ENCODE results near the gene RNF113A. TPM values are rescaled to one million over a fixed set of nuclear protein-coding genes. Genes with fewer than 3 reads are reported as not detected.
"Not testable (repeated sequence)": the region's sequence is repeated elsewhere in the genome, so short reads cannot be mapped to it uniquely, and the experiment has no call there.

The RNF113A gene
- total RNA-seq, 2 donors from 2014 or later: 9.1 to 10.5 TPM

DNA sequence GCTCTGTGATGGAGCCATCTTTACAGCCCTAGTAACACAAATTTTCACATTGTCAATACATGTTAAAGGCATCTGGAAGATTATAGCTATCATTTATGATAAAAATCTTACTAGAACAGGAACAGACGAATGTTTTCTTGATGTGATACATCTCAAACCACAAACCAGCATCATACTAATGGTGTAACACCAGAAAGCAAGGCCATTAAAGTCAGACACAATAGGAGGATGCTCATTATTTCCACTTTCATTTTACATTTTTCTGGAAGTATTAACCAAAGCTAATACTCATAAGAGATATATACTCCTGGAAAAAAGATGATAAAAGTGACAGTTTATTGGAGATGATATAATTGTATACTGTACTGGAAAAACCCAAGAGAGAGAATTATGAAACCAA is 29.4 kb upstream of the RNF113A start:
- DNase-seq: no peak
- Histone ChIP-seq H3K9me3 (no peaks in the 10 kb centered on the region), H3K27ac (no peak overlapping the region), H3K4me3 (no peak overlapping the region), H3K4me1 (no peaks in the 10 kb centered on the region), H3K36me3 (replicated peaks in 1 of 2; ENCODE audit: insufficient read depth in 1 of 2, low read depth in 2 of 2) (no peaks in the 10 kb centered on the region), H3K27me3 (no peaks in the 10 kb centered on the region)
- no peak for ATAC-seq
- intact Hi-C loops (cut with DNase I): no loop called here
- 45 to 73% methylated on average over 1 of the region's 1 CpG for WGBS, 2 donors
- TF ChIP-seq, protein P1, sequence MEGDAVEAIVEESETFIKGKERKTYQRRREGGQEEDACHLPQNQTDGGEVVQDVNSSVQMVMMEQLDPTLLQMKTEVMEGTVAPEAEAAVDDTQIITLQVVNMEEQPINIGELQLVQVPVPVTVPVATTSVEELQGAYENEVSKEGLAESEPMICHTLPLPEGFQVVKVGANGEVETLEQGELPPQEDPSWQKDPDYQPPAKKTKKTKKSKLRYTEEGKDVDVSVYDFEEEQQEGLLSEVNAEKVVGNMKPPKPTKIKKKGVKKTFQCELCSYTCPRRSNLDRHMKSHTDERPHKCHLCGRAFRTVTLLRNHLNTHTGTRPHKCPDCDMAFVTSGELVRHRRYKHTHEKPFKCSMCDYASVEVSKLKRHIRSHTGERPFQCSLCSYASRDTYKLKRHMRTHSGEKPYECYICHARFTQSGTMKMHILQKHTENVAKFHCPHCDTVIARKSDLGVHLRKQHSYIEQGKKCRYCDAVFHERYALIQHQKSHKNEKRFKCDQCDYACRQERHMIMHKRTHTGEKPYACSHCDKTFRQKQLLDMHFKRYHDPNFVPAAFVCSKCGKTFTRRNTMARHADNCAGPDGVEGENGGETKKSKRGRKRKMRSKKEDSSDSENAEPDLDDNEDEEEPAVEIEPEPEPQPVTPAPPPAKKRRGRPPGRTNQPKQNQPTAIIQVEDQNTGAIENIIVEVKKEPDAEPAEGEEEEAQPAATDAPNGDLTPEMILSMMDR (IDR thresholded peaks at IDR 0.05): no peak

DNA sequence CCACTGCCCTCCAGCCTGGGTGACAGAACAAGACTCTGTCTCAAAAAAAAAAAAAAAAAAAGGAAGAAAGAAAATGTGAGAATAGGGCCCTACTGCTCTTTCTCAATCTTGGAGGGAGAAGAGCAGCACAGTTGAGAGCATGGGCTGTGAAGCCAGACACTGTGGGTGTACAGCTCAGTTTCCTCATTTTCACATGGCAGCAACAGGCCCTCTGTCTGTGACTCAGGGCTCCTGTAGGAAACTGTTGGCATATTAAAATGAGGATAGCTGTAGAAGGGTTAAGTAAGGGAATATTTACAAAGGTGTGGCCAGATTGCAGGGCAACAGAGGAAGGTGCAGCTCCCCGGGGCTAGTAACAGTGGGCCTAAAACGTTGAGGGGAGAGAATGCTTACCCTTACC is 27.6 kb upstream of the RNF113A start:
- H3K36me3 ChIP-seq (replicated peaks in 1 of 2; ENCODE audit: insufficient read depth in 1 of 2, low read depth in 2 of 2): no peaks in the 10 kb centered on the region
- 29% methylated on average over 2 of the region's 2 CpGs; no CpG with 5 or more reads in 1 of the 2 donors for WGBS, 2 donors
- ATAC-seq: no peak
- H3K4me3 ChIP-seq: no peak overlapping the region
- no peaks in the 10 kb centered on the region for H3K4me1 ChIP-seq
- no peak overlapping the region for H3K27ac ChIP-seq
- DNase-seq: peak in 1 of 4 donors; percentile 3
- H3K9me3 ChIP-seq: no peaks in the 10 kb centered on the region
- H3K27me3 ChIP-seq: no peaks in the 10 kb centered on the region
- TF ChIP-seq POLR2A (IDR thresholded peaks at IDR 0.05): no peak
- TF ChIP-seq, protein P1 (IDR thresholded peaks at IDR 0.05): no peak
- intact Hi-C loops (cut with DNase I): no loop called here

DNA sequence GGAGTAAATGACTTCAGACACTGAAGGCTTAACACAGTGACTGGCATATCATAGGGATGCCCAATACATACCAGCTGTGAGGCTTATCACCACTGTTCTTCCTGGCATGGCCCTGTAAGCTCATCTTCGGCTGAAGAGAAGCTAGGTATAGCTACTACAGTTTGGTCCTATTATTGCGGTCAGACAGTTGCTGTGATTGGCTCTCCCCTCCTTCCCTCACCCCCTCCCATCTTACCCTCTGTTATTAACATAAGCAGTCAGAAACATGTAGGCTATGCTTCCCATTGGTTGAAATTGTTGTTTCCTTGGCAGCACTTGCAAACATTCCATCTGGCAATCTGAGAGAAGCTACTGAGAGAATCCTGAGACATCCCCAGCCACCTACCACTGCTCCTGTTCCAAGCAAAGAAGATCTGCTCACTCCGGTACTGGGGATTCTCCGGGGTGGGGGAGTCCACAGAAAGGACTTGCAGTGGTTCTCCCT is 24.4 kb upstream of the RNF113A start, which contains the start of gene AKAP14:
Gene AKAP14 (plus strand): TSS at position 51 of the 484 bp plus-strand sequence. CDS start 7,331 bp downstream, outside the sequence.
- TF ChIP-seq, protein P1 (IDR thresholded peaks at IDR 0.05): no peak
- no peak for TF ChIP-seq POLR2A (IDR thresholded peaks at IDR 0.05)
- DNase-seq: no peak
- Histone ChIP-seq H3K9me3 (no peaks in the 10 kb centered on the region), H3K36me3 (replicated peaks in 1 of 2; ENCODE audit: insufficient read depth in 1 of 2, low read depth in 2 of 2) (no peaks in the 10 kb centered on the region), H3K27ac (no peak within 1 kb of the TSS), H3K4me1 (no peaks in the 10 kb centered on the region), H3K27me3 (no peaks in the 10 kb centered on the region), H3K4me3 (no peak within 1 kb of the TSS)
- intact Hi-C loops (cut with DNase I): no loop called here
- no peak for ATAC-seq
- 50 to 62% methylated on average over 1 to 4 of the region's 4 CpGs for WGBS, 2 donors

DNA sequence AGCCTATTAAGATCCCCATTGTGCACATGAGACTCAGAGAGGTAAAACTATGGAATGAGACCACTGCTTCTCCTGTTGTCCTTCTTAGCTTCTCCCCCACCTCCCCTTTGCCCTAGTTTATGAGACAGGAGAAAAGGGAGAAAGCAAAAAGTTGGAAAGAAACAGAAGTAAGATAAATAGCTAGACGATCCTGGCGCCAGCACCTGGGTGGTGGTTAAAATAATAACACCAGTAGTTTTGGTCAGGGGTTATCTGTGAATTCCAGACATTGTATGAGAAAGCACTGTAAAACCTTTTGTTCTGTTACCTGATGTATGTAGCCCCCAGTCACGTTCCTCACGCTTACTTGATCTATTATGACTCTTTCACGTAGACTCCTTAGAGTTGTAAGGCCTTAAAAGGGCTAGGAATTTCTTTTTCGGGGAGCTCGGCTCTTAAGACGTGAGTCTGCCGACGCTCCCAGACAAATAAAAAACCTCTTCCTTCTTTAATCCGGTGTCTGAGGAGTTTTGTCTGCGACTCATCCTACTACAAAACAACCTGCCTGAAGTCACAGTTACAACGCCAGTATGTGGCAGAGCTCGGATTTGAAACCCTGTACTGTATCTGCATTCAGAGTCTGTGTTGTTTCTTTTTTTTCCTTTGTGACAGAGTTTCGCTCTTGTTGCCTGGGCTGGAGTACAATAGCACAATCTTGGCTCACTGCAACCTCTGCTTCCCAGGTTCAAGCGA is 20.6 kb upstream of the RNF113A start:
- H3K4me3 ChIP-seq; H3K27me3 ChIP-seq; H3K4me1 ChIP-seq; H3K27ac ChIP-seq; H3K36me3 ChIP-seq (replicated peaks in 1 of 2; ENCODE audit: insufficient read depth in 1 of 2, low read depth in 2 of 2); intact Hi-C loops (cut with DNase I); DNase-seq; H3K9me3 ChIP-seq; ATAC-seq: not testable (repeated sequence)
- 64 to 75% methylated on average over 15 to 16 of the region's 16 CpGs for WGBS, 2 donors

DNA sequence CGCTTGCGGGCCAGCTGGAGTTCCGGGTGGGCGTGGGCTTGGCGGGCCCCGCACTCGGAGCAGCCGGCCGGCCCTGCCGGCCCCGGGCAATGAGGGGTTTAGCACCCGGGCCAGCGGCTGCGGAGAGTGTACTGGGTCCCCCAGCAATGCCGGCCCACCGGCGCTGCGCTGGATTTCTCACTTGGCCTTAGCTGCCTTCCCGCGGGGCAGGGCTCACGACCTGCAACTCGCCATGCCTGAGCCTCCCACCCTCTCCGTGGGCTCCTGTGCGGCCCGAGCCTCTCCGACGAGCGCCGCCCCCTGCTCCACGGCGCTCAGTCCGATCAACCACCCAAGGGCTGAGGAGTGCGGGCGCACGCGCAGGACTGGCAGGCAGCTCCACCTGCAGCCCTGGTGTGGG is 19.1 kb upstream of the RNF113A start:
- H3K27ac ChIP-seq; DNase-seq; H3K36me3 ChIP-seq (replicated peaks in 1 of 2; ENCODE audit: insufficient read depth in 1 of 2, low read depth in 2 of 2); H3K9me3 ChIP-seq; H3K4me3 ChIP-seq; ATAC-seq; intact Hi-C loops (cut with DNase I); H3K4me1 ChIP-seq; H3K27me3 ChIP-seq: not testable (repeated sequence)
- 86% methylated on average over 14 of the region's 36 CpGs; no CpG with 5 or more reads in 1 of the 2 donors for WGBS, 2 donors

Measured in body of pancreas (tissue), 4 donors.